GM12892 (cell line): Measurements from ENCODE around the gene SPRED3.

Source experiments
- POLR2A ChIP-seq: IDR thresholded peaks from 2 replicates; pipeline ENCODE4 v1.6.1; 2011; ENCODE audit warnings: low read depth, low read length, control low read depth
- POLR2AphosphoS5 ChIP-seq: IDR thresholded peaks from 2 replicates; pipeline ENCODE4 v1.6.1; 2011; ENCODE audit warnings: low read depth, low read length, control low read depth
- TAF1 ChIP-seq: IDR thresholded peaks from 2 replicates; pipeline ENCODE4 v1.6.1; 2011; ENCODE audit warnings: low read depth, mild to moderate bottlenecking, control low read depth, low read length, borderline replicate concordance

DNA sequence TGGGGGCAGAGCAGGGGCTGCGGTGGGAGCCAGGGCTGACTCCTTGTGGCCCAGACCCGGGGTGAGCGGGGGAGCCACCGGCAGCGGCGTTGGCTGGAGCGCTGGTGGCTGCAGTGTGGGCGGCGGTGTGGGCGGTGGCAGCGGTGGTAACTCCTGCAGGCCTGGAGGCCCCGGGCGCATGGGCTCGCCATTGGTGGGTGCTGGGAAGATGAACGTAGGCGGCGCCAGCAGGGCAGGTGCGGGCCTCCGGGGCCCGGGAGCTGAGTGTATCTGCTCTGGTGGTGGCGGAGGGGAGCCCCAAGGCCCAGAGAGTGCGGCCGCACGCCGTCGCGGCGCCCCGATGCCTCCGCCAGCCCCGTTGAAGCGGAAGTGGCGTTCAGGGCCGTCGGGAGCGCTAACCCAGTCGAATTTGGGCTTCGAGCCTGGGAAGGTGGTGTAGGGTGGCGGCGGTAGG is 2.7 kb upstream of the SPRED3 start:
- TF ChIP-seq POLR2A (no peak), POLR2AphosphoS5 (no peak), TAF1 (no peak)
